Adrenal gland (tissue), 12 donors: Measurements from ENCODE around the gene CIB1. TPM values are rescaled to one million over a fixed set of nuclear protein-coding genes. Genes with fewer than 3 reads are reported as not detected.

Experiments used
- DNase-seq, 7 donors: peaks; one replicate each; pipeline ENCODE4 v3.0.0-alpha.2; 2019 to 2020
- H3K27ac ChIP-seq, 5 donors: fragments of 200-600 bp; sonication (generic) in 4 of 5; 1 replicate in 3 of 5; 2 replicates in 2 of 5; pipeline versions ENCODE4 v1.5.1 to v1.8.0; 2016 to 2020; ENCODE audit warnings: mild to moderate bottlenecking in 1 of 5
- H3K27me3 ChIP-seq: fragments of 200-600 bp; 2 replicates; pipeline ENCODE4 v1.8.0; 2021
- H3K36me3 ChIP-seq, 2 donors: fragments of 200-600 bp; replicated peaks in 1 of 2; 1 replicate in 1 of 2; 2 replicates in 1 of 2; pipeline versions ENCODE4 v1.5.1 to v1.8.0; 2018 to 2022
- H3K4me1 ChIP-seq, 2 donors: fragments of 200-600 bp; replicated peaks in 1 of 2; 1 replicate in 1 of 2; 2 replicates in 1 of 2; pipeline versions ENCODE4 v1.5.1 to v1.8.0; 2018 to 2021
- H3K4me3 ChIP-seq, 4 donors: fragments of 200-600 bp; sonication (generic) in 3 of 4; one replicate each; pipeline ENCODE4 v1.5.1; 2016 to 2018
- H3K9me3 ChIP-seq, 3 donors: fragments of 200-600 bp; sonication (generic) in 1 of 3; replicated peaks in 1 of 3; 1 replicate in 2 of 3; 2 replicates in 1 of 3; pipeline versions ENCODE4 v1.5.1 to v1.8.0; 2016 to 2021
- CTCF ChIP-seq, 6 experiments: fragments of 450-650 bp in 4 of 6; fragments of 200-600 bp in 2 of 6; sonication (generic) in 1 of 6; IDR thresholded peaks; 1 replicate in 5 of 6; 2 replicates in 1 of 6; pipeline versions ENCODE4 v1.5.1 to v1.8.0; 2016 to 2021; ENCODE audit warnings: antibody characterized with exemption in 6 of 6, mild to moderate bottlenecking in 2 of 6, moderate library complexity in 1 of 6
- POLR2A ChIP-seq, 2 donors: fragments of 450-650 bp; IDR thresholded peaks; one replicate each; pipeline ENCODE4 v1.6.1; 2017; ENCODE audit warnings: antibody characterized with exemption in 2 of 2, mild to moderate bottlenecking in 2 of 2, moderate library complexity in 1 of 2
- WGBS, 4 donors: extraction: QIAGEN DNeasy Blood & Tissue Kit in 2 of 4; methylation state at CpG; one replicate each; pipeline versions ENCODE4 v1.1.5 to v1.1.7; 2013 to 2017; 5-methylcytosine and 5-hydroxymethylcytosine counted together
- intact Hi-C, 2 donors: fragments of 100-400 bp; cut with DNase I; formaldehyde crosslinking; loops; one replicate each; pipeline versions ENCODE4 v1.14.1 to v1.15.0; 2022 to 2023
- polyA plus RNA-seq, 3 donors: library from polyadenylated mRNA; stranded (reverse); fragments of 200-250 nt in 2 of 3; fragments of 350-450 nt in 1 of 3; fragmentation: Illumina TruSeq in 1 of 3; extraction: RNeasy Lipid Tissue Mini Kit (QIAGEN cat#74804) in 1 of 3; gene quantifications; one replicate each; pipeline ENCODE4 v1.2.3, GENCODE V29; 2013 to 2014
- total RNA-seq, 9 donors: library from RNA; depleted of rRNA in 4 of 9; stranded (reverse); fragments of >200 nt in 4 of 9; fragments of 120-200 nt in 1 of 9; fragmentation: NEBNext Ultra II Directional in 1 of 9; extraction: Animal tissue kit (Norgen Biotek cat#: 25700) in 1 of 9; gene quantifications; one replicate each; pipeline versions ENCODE4 v1.1.0 to v1.2.4, GENCODE V29; 2013 to 2023
- donor health status: healthy with polysubstance abuse.
- donor health status: Bipolar disorder and iron deficiency.
- donor health status: DM: yes; HTN: yes; CAD: no.
- donor health status: DM: no; HTN: no; CAD: no.
- donor health status: DM: no; HTN: no; CAD: no.
- donor health status: DM: yes; HTN: yes; CAD: no.

Gene CIB1
- total and polyA plus RNA-seq, 12 donors, result 38.8 to 259 (median 135) TPM

GRCh38 chr15:90266061-90266431 is 32.3 kb upstream of the CIB1 start:
- no peak for TF ChIP-seq POLR2A (IDR thresholded peaks at IDR 0.05)
- no peak for TF ChIP-seq CTCF (IDR thresholded peaks at IDR 0.05)
- Histone ChIP-seq H3K27me3 (no peaks in the 10 kb centered on the region), H3K4me1 (peaks cover 20 to 53% of the 10 kb centered on the region in 2 donors), H3K27ac (peak overlapping the region; percentile 94 to 96 (median 96)), H3K36me3 (peaks cover 0 to 13% of the 10 kb centered on the region in 2 donors), H3K9me3 (no peaks in the 10 kb centered on the region), H3K4me3 (peak overlapping the region; percentile 64 to 83 (median 71))
- peak; percentile 31 to 72 (median 52) for DNase-seq
- intact Hi-C loops, result no loop called here
- WGBS, 4 donors, result 0 to 1% (median 0%) methylated on average over 14 to 16 of the region's 16 CpGs

- intact Hi-C loops, result no loop called here
- peak; percentile 89 to 96 (median 93) for DNase-seq
- peak within 1 kb of the TSS; percentile 94 to 96 (median 96) for H3K27ac ChIP-seq
- peaks cover 0 to 7% of the 10 kb centered on the region in 2 donors for H3K36me3 ChIP-seq
- TF ChIP-seq POLR2A (IDR thresholded peaks at IDR 0.05), result peak; percentile 43 to 82
- TF ChIP-seq CTCF (IDR thresholded peaks at IDR 0.05), result no peak
- peaks cover 20 to 48% of the 10 kb centered on the region in 2 donors for H3K4me1 ChIP-seq
- no peaks in the 10 kb centered on the region for H3K27me3 ChIP-seq
- H3K9me3 ChIP-seq, result no peaks in the 10 kb centered on the region
- WGBS, 4 donors, result 0 to 2% (median 1%) methylated on average over 9 to 59 of the region's 59 CpGs
- peak within 1 kb of the TSS; percentile 64 to 83 (median 71) for H3K4me3 ChIP-seq
These were observed 31.7 kb upstream of the CIB1 start, which contains the start of gene NGRN for GRCh38 chr15:90265271-90266060. NGRN (plus strand) TSS chr15:90265672; CDS start chr15:90265713, 41 bp downstream.

GRCh38 chr15:90264671-90265070 is 30.9 kb upstream of the CIB1 start:
- Histone ChIP-seq H3K27ac (peak overlapping the region; percentile 94 to 96 (median 96)), H3K4me1 (peaks cover 20 to 41% of the 10 kb centered on the region in 2 donors), H3K27me3 (no peaks in the 10 kb centered on the region), H3K4me3 (peak overlapping the region in 2 of 4 donors; percentile 64 to 71), H3K9me3 (no peaks in the 10 kb centered on the region), H3K36me3 (no peaks in the 10 kb centered on the region)
- DNase-seq, result peak in 1 of 7 donors; percentile 42
- WGBS, 4 donors, result 23 to 33% (median 29%) methylated on average over 3 to 4 of the region's 4 CpGs
- no peak for TF ChIP-seq POLR2A (IDR thresholded peaks at IDR 0.05)
- TF ChIP-seq CTCF (IDR thresholded peaks at IDR 0.05), result no peak
- intact Hi-C loops, result no loop called here

- WGBS, 4 donors, result 65 to 81% (median 72%) methylated on average over 5 of the region's 5 CpGs
- no peaks in the 10 kb centered on the region for H3K27me3 ChIP-seq
- peaks cover 17 to 21% of the 10 kb centered on the region in 2 donors for H3K4me1 ChIP-seq
- no peaks in the 10 kb centered on the region for H3K36me3 ChIP-seq
- H3K4me3 ChIP-seq, result no peak overlapping the region
- peak in 1 of 7 donors; percentile 26 for DNase-seq
- no peaks in the 10 kb centered on the region for H3K9me3 ChIP-seq
- no peak overlapping the region for H3K27ac ChIP-seq
- no peak for TF ChIP-seq POLR2A (IDR thresholded peaks at IDR 0.05)
- TF ChIP-seq CTCF (IDR thresholded peaks at IDR 0.05), result no peak
- intact Hi-C loops, result no loop called here
These were observed 28.7 kb upstream of the CIB1 start for GRCh38 chr15:90262426-90262825.
